ENCODE data around the gene LRRK1.

The LRRK1 gene

GRCh38 chr15:101104141-101104540, 185.0 kb downstream of the LRRK1 start:
- no peak for DNase-seq (ENCODE audit: low read depth)
- no peak for TF ChIP-seq CTCF (conservative IDR thresholded peaks at IDR 0.05; ENCODE audit: low read depth, low read length)
- no peak overlapping the region for H3K4me3 ChIP-seq (ENCODE audit: low read depth, low read length)

GRCh38 chr15:101105059-101105891, 186.1 kb downstream of the LRRK1 start:
- TF ChIP-seq CTCF (conservative IDR thresholded peaks at IDR 0.05; ENCODE audit: low read depth, low read length) = no peak
- H3K4me3 ChIP-seq (ENCODE audit: low read depth, low read length) = no peak overlapping the region

GRCh38 chr15:101107101-101107500, 187.9 kb downstream of the LRRK1 start:
- TF ChIP-seq CTCF (conservative IDR thresholded peaks at IDR 0.05; ENCODE audit: low read depth, low read length) = no peak

More at GRCh38 chr15:101105059-101105891, 186.1 kb downstream of the LRRK1 start:
- DNase-seq (ENCODE audit: low read depth) = no peak

GRCh38 chr15:101107625-101108460, 188.7 kb downstream of the LRRK1 start:
- no peak overlapping the region for H3K4me3 ChIP-seq (ENCODE audit: low read depth, low read length)
- DNase-seq (ENCODE audit: low read depth) = no peak
- no peak for TF ChIP-seq CTCF (conservative IDR thresholded peaks at IDR 0.05; ENCODE audit: low read depth, low read length)

More at GRCh38 chr15:101107101-101107500, 187.9 kb downstream of the LRRK1 start:
- no peak for DNase-seq (ENCODE audit: low read depth)
- no peak overlapping the region for H3K4me3 ChIP-seq (ENCODE audit: low read depth, low read length)

- no peak for DNase-seq (ENCODE audit: low read depth)
- TF ChIP-seq CTCF (conservative IDR thresholded peaks at IDR 0.05; ENCODE audit: low read depth, low read length) = no peak
- H3K4me3 ChIP-seq (ENCODE audit: low read depth, low read length) = no peak overlapping the region
Observed at GRCh38 chr15:101108461-101108775, 189.3 kb downstream of the LRRK1 start.

- H3K4me3 ChIP-seq (ENCODE audit: low read depth, low read length) = no peak overlapping the region
- DNase-seq (ENCODE audit: low read depth) = no peak
- TF ChIP-seq CTCF (conservative IDR thresholded peaks at IDR 0.05; ENCODE audit: low read depth, low read length) = no peak
Observed at GRCh38 chr15:101108791-101109190, 189.6 kb downstream of the LRRK1 start.
